ENCODE data around the gene TRAPPC10. TPM values are rescaled to one million over a fixed set of nuclear protein-coding genes. Genes with fewer than 3 reads are reported as not detected.

Gene TRAPPC10
- total and polyA plus RNA-seq, 10 of the 15 experiments (the other 5 are each of a cell fraction or from before 2014, with no cell fraction given) = 1.1 to 39.6 (median 28.2) TPM

DNA sequence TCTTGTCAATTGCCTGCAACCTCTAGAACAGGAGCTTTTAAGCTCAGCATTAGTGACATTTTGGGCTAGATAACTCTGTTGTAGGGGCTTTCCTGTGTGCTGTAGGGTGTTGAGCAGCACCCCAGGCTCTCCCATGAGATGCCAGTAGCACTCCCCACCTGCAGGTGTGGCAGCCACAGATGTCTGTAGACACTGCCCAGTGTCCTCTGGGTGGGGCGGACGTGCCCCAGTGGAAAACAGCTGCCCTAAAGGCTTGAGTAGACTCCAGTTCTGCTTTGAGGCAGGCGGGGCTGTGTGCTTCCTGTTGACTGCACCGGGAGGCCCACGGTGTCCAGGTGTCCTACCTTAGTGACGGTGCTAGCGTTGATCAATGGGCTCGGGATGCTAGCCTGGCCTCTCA lies 78.2 kb downstream of the TRAPPC10 start:
- ATAC-seq (no peak; the same call in 2 of the 3 replicates), DNase-seq (ENCODE audit: low read depth, low spot score) (no peak), FAIRE-seq (no peak)
- no peaks in the 10 kb centered on the region for H3K27me3 ChIP-seq (replicated peaks in 1 of 2; ENCODE audit: control insufficient read depth in 2 of 2, insufficient read depth in 2 of 2, low read length in 1 of 2)
- H3K4me1 ChIP-seq (ENCODE audit: control insufficient read depth, insufficient read depth, low read length) = no peaks in the 10 kb centered on the region
- peaks cover 11 to 36% of the 10 kb centered on the region in 2 experiments; a peak in 3 of 4 replicates for H3K36me3 ChIP-seq (ENCODE audit: control insufficient read depth in 2 of 2, insufficient read depth in 2 of 2, low read length in 1 of 2)
- ChIA-PET CTCF (no interaction called here), POLR2A (no interaction called here), RAD21 (ENCODE audit: unreplicated experiment) (no interaction called here), SMC1A (ENCODE audit: uncharacterized antibody, unreplicated experiment) (interaction anchor here (0.9 kb wide), 1 partner anchor 16 kb away, joined by 3 read pairs; no protein-coding TSS in a partner anchor)
- H4K20me1 ChIP-seq (ENCODE audit: control insufficient read depth, insufficient read depth) = peaks cover 5% of the 10 kb centered on the region; the same call in 1 of the 2 replicates
- no peak overlapping the region for H3K4me2 ChIP-seq (ENCODE audit: control insufficient read depth, insufficient read depth)
- no TSS peak for BruUV-seq (replicated peaks)
- intact Hi-C loops (cut with micrococcal nuclease; ENCODE audit: unreplicated experiment) = no loop called here
- no peak overlapping the region for H3K4me3 ChIP-seq
- 22% methylated on average over 8 of the region's 8 CpGs for WGBS (ENCODE audit: insufficient coverage, insufficient replicate concordance, low lambda C conversion rate, missing lambda C conversion rate)
- H3K9me3 ChIP-seq (replicated peaks; ENCODE audit: control insufficient read depth, insufficient read depth, low read length) = no peaks in the 10 kb centered on the region
- H3K79me2 ChIP-seq (ENCODE audit: control insufficient read depth, insufficient read depth, low read length) = no peaks in the 10 kb centered on the region
- H3K9ac ChIP-seq (ENCODE audit: control insufficient read depth, insufficient read depth, low read length) = no peak overlapping the region
- no peak overlapping the region for H3K27ac ChIP-seq (ENCODE audit: control insufficient read depth, insufficient read depth)
- no peak overlapping the region for H2AFZ ChIP-seq (ENCODE audit: control insufficient read depth, low read depth, low read length)
- in situ Hi-C loops (cut with MboI) = no loop called here
- TF ChIP-seq, protein P1, sequence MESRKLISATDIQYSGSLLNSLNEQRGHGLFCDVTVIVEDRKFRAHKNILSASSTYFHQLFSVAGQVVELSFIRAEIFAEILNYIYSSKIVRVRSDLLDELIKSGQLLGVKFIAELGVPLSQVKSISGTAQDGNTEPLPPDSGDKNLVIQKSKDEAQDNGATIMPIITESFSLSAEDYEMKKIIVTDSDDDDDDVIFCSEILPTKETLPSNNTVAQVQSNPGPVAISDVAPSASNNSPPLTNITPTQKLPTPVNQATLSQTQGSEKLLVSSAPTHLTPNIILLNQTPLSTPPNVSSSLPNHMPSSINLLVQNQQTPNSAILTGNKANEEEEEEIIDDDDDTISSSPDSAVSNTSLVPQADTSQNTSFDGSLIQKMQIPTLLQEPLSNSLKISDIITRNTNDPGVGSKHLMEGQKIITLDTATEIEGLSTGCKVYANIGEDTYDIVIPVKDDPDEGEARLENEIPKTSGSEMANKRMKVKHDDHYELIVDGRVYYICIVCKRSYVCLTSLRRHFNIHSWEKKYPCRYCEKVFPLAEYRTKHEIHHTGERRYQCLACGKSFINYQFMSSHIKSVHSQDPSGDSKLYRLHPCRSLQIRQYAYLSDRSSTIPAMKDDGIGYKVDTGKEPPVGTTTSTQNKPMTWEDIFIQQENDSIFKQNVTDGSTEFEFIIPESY (IDR thresholded peaks at IDR 0.05) = no peak
- TF ChIP-seq, protein P2, sequence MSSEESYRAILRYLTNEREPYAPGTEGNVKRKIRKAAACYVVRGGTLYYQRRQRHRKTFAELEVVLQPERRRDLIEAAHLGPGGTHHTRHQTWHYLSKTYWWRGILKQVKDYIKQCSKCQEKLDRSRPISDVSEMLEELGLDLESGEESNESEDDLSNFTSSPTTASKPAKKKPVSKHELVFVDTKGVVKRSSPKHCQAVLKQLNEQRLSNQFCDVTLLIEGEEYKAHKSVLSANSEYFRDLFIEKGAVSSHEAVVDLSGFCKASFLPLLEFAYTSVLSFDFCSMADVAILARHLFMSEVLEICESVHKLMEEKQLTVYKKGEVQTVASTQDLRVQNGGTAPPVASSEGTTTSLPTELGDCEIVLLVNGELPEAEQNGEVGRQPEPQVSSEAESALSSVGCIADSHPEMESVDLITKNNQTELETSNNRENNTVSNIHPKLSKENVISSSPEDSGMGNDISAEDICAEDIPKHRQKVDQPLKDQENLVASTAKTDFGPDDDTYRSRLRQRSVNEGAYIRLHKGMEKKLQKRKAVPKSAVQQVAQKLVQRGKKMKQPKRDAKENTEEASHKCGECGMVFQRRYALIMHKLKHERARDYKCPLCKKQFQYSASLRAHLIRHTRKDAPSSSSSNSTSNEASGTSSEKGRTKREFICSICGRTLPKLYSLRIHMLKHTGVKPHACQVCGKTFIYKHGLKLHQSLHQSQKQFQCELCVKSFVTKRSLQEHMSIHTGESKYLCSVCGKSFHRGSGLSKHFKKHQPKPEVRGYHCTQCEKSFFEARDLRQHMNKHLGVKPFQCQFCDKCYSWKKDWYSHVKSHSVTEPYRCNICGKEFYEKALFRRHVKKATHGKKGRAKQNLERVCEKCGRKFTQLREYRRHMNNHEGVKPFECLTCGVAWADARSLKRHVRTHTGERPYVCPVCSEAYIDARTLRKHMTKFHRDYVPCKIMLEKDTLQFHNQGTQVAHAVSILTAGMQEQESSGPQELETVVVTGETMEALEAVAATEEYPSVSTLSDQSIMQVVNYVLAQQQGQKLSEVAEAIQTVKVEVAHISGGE (CRISPR knock-in tag; IDR thresholded peaks at IDR 0.05) = no peak
- TF ChIP-seq, protein P3, sequence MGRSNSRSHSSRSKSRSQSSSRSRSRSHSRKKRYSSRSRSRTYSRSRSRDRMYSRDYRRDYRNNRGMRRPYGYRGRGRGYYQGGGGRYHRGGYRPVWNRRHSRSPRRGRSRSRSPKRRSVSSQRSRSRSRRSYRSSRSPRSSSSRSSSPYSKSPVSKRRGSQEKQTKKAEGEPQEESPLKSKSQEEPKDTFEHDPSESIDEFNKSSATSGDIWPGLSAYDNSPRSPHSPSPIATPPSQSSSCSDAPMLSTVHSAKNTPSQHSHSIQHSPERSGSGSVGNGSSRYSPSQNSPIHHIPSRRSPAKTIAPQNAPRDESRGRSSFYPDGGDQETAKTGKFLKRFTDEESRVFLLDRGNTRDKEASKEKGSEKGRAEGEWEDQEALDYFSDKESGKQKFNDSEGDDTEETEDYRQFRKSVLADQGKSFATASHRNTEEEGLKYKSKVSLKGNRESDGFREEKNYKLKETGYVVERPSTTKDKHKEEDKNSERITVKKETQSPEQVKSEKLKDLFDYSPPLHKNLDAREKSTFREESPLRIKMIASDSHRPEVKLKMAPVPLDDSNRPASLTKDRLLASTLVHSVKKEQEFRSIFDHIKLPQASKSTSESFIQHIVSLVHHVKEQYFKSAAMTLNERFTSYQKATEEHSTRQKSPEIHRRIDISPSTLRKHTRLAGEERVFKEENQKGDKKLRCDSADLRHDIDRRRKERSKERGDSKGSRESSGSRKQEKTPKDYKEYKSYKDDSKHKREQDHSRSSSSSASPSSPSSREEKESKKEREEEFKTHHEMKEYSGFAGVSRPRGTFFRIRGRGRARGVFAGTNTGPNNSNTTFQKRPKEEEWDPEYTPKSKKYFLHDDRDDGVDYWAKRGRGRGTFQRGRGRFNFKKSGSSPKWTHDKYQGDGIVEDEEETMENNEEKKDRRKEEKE (IDR thresholded peaks at IDR 0.05) = no peak
- TF ChIP-seq NFYA (IDR thresholded peaks at IDR 0.05; ENCODE audit: borderline replicate concordance, low read depth, low read length) = no peak
- no peak for TF ChIP-seq SPI1 (IDR thresholded peaks at IDR 0.05; ENCODE audit: borderline replicate concordance, insufficient read depth, low read depth, low read length)
- TF ChIP-seq CHD2 (IDR thresholded peaks at IDR 0.05; ENCODE audit: borderline replicate concordance, low read depth, low read length) = no peak
- TF ChIP-seq, protein P4, sequence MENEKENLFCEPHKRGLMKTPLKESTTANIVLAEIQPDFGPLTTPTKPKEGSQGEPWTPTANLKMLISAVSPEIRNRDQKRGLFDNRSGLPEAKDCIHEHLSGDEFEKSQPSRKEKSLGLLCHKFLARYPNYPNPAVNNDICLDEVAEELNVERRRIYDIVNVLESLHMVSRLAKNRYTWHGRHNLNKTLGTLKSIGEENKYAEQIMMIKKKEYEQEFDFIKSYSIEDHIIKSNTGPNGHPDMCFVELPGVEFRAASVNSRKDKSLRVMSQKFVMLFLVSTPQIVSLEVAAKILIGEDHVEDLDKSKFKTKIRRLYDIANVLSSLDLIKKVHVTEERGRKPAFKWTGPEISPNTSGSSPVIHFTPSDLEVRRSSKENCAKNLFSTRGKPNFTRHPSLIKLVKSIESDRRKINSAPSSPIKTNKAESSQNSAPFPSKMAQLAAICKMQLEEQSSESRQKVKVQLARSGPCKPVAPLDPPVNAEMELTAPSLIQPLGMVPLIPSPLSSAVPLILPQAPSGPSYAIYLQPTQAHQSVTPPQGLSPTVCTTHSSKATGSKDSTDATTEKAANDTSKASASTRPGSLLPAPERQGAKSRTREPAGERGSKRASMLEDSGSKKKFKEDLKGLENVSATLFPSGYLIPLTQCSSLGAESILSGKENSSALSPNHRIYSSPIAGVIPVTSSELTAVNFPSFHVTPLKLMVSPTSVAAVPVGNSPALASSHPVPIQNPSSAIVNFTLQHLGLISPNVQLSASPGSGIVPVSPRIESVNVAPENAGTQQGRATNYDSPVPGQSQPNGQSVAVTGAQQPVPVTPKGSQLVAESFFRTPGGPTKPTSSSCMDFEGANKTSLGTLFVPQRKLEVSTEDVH (IDR thresholded peaks at IDR 0.05; ENCODE audit: low read depth, partially characterized antibody) = no peak
- no peak for TF ChIP-seq STAT3 (IDR thresholded peaks at IDR 0.05; ENCODE audit: low read depth, low read length)
- TF ChIP-seq TBL1XR1 (IDR thresholded peaks at IDR 0.05; ENCODE audit: low read depth, low read length) = no peak
- TF ChIP-seq, protein P5, sequence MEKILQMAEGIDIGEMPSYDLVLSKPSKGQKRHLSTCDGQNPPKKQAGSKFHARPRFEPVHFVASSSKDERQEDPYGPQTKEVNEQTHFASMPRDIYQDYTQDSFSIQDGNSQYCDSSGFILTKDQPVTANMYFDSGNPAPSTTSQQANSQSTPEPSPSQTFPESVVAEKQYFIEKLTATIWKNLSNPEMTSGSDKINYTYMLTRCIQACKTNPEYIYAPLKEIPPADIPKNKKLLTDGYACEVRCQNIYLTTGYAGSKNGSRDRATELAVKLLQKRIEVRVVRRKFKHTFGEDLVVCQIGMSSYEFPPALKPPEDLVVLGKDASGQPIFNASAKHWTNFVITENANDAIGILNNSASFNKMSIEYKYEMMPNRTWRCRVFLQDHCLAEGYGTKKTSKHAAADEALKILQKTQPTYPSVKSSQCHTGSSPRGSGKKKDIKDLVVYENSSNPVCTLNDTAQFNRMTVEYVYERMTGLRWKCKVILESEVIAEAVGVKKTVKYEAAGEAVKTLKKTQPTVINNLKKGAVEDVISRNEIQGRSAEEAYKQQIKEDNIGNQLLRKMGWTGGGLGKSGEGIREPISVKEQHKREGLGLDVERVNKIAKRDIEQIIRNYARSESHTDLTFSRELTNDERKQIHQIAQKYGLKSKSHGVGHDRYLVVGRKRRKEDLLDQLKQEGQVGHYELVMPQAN (conservative IDR thresholded peaks at IDR 0.05) = no peak

All from GM12878 (cell line).